Esophagus muscularis mucosa (tissue), 4 donors: ENCODE measurements around the gene FAR2. TPM values are rescaled to one million over a fixed set of nuclear protein-coding genes. Genes with fewer than 3 reads are reported as not detected.

Source experiments
- DNase-seq: peaks from one replicate; pipeline ENCODE4 v3.0.0-alpha.2; 2017; ENCODE audit errors: extremely low spot score
- H3K27ac ChIP-seq, 4 donors: fragments of 200-600 bp; sonication (generic); replicated peaks in 1 of 4; 1 replicate in 3 of 4; 2 replicates in 1 of 4; pipeline ENCODE4 v1.5.1; 2016 to 2019; ENCODE audit warnings: mild to moderate bottlenecking in 1 of 4
- H3K27me3 ChIP-seq, 4 donors: fragments of 200-600 bp; sonication (generic); one replicate each; pipeline versions ENCODE4 v1.5.1 to v1.6.0; 2016 to 2019
- H3K36me3 ChIP-seq, 4 donors: fragments of 200-600 bp; sonication (generic); one replicate each; pipeline ENCODE4 v1.5.1; 2016 to 2019
- H3K4me1 ChIP-seq, 4 donors: fragments of 200-600 bp; sonication (generic); one replicate each; pipeline ENCODE4 v1.5.1; 2016 to 2019
- H3K4me3 ChIP-seq, 4 donors: fragments of 200-600 bp; sonication (generic); 1 replicate in 2 of 4; 2 replicates in 2 of 4; pipeline ENCODE4 v1.5.1; 2016 to 2019; ENCODE audit warnings: mild to moderate bottlenecking in 4 of 4, moderate library complexity in 1 of 4
- H3K9me3 ChIP-seq, 4 donors: fragments of 200-600 bp; sonication (generic); 1 replicate in 3 of 4; 2 replicates in 1 of 4; pipeline ENCODE4 v1.5.1; 2016 to 2019
- CTCF ChIP-seq, 3 experiments: fragments of 200-600 bp in 2 of 3; fragments of 450-650 bp in 1 of 3; sonication (generic) in 2 of 3; IDR thresholded peaks; one replicate each; pipeline ENCODE4 v1.5.1; 2017 to 2019; ENCODE audit warnings: antibody characterized with exemption in 3 of 3, mild to moderate bottlenecking in 2 of 3, moderate library complexity in 1 of 3
- EP300 ChIP-seq: sonication (generic); formaldehyde crosslinking; IDR thresholded peaks from one replicate; pipeline ENCODE4 v1.6.1; 2017; ENCODE audit warnings: antibody characterized with exemption
- POLR2A ChIP-seq: fragments of 450-650 bp; IDR thresholded peaks from one replicate; pipeline ENCODE4 v1.6.1; 2017; ENCODE audit warnings: antibody characterized with exemption, moderate library complexity, mild to moderate bottlenecking, low read depth
- POLR2AphosphoS5 ChIP-seq, 2 donors: sonication (generic); formaldehyde crosslinking; IDR thresholded peaks; one replicate each; pipeline ENCODE4 v1.6.1; 2017; ENCODE audit warnings: antibody characterized with exemption in 2 of 2
- WGBS: methylation state at CpG from one replicate; pipeline ENCODE4 v1.1.5; 2018; 5-methylcytosine and 5-hydroxymethylcytosine counted together
- intact Hi-C: fragments of 100-400 bp; cut with DNase I; formaldehyde crosslinking; loops from one replicate; pipeline ENCODE4 v1.15.1; 2023
- total RNA-seq, 4 donors: library from RNA; depleted of rRNA; stranded (reverse); fragments of >200 nt; gene quantifications; one replicate each; pipeline versions ENCODE4 v1.1.0 to v1.2.1, GENCODE V29; 2016

The FAR2 gene
- total RNA-seq, 4 donors from 2014 or later = 11.6 to 15.0 (median 11.9) TPM

DNA sequence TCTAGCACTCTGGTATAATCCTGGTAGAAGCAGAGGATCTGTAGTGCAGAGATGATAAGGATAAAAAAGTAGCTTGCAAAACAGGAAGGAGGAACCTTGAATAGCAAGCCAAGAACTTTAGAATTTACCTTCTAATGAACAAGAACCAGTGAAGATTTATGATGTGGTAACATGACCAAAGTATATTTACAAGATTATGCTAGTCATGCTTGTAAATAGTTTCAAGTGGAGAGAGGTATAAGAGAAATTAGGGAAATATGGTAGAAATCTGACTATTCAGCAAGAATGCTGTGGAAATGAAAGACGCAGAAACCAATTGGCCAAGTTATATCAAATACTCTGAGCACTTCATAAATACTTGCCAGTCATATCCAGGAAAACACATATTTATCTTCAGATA is 184.1 kb downstream of the FAR2 start:
- 0% methylated on average over 1 of the region's 1 CpG for WGBS
- H3K4me3 ChIP-seq = no peak overlapping the region
- H3K27me3 ChIP-seq = no peaks in the 10 kb centered on the region
- H3K4me1 ChIP-seq = no peaks in the 10 kb centered on the region
- intact Hi-C loops = no loop called here
- H3K9me3 ChIP-seq = no peaks in the 10 kb centered on the region
- no peak for DNase-seq
- peaks cover 0 to 36% (median 6%) of the 10 kb centered on the region in 4 donors for H3K36me3 ChIP-seq
- no peak overlapping the region for H3K27ac ChIP-seq
- TF ChIP-seq POLR2AphosphoS5 (IDR thresholded peaks at IDR 0.05) (no peak), EP300 (no peak), CTCF (IDR thresholded peaks at IDR 0.05) (no peak), POLR2A (no peak)

GRCh38 chr12:29334937-29335336 is 185.9 kb downstream of the FAR2 start:
- H3K4me1 ChIP-seq = no peaks in the 10 kb centered on the region
- no peak for DNase-seq
- no peak for TF ChIP-seq CTCF (IDR thresholded peaks at IDR 0.05)
- no peak for TF ChIP-seq EP300
- no peak for TF ChIP-seq POLR2AphosphoS5 (IDR thresholded peaks at IDR 0.05)
- no peak for TF ChIP-seq POLR2A
- intact Hi-C loops = no loop called here
- peaks cover 0 to 51% (median 13%) of the 10 kb centered on the region in 4 donors for H3K36me3 ChIP-seq
- no peaks in the 10 kb centered on the region for H3K27me3 ChIP-seq
- no peaks in the 10 kb centered on the region for H3K9me3 ChIP-seq
- H3K4me3 ChIP-seq = no peak overlapping the region
- 94% methylated on average over 2 of the region's 2 CpGs for WGBS
- H3K27ac ChIP-seq = no peak overlapping the region

- Histone ChIP-seq H3K27me3 (no peaks in the 10 kb centered on the region), H3K4me1 (no peaks in the 10 kb centered on the region), H3K27ac (no peak overlapping the region), H3K36me3 (peaks cover 10 to 74% (median 27%) of the 10 kb centered on the region in 4 donors), H3K9me3 (no peaks in the 10 kb centered on the region), H3K4me3 (no peak overlapping the region)
- intact Hi-C loops = no loop called here
- TF ChIP-seq POLR2AphosphoS5 (IDR thresholded peaks at IDR 0.05) (no peak), POLR2A (no peak), CTCF (IDR thresholded peaks at IDR 0.05) (no peak), EP300 (no peak)
- WGBS = 82% methylated on average over 1 of the region's 1 CpG
- DNase-seq = no peak
Measured at GRCh38 chr12:29337325-29337724, 188.2 kb downstream of the FAR2 start.

GRCh38 chr12:29343022-29343799 is 194.1 kb downstream of the FAR2 start:
- H3K27ac ChIP-seq = no peak overlapping the region
- WGBS = 86% methylated on average over 2 of the region's 2 CpGs
- peaks cover 16 to 90% (median 43%) of the 10 kb centered on the region in 4 donors for H3K36me3 ChIP-seq
- intact Hi-C loops = no loop called here
- TF ChIP-seq POLR2AphosphoS5 (IDR thresholded peaks at IDR 0.05) = no peak
- TF ChIP-seq CTCF (IDR thresholded peaks at IDR 0.05) = no peak
- TF ChIP-seq POLR2A = no peak
- no peak for TF ChIP-seq EP300
- no peak for DNase-seq
- no peaks in the 10 kb centered on the region for H3K9me3 ChIP-seq
- H3K4me1 ChIP-seq = no peaks in the 10 kb centered on the region
- no peaks in the 10 kb centered on the region for H3K27me3 ChIP-seq
- H3K4me3 ChIP-seq = no peak overlapping the region
